Memory B cell (primary cell): ENCODE measurements around the gene IL17RE.

Source experiments
- ATAC-seq: fragments of 150-1000 bp; cut with Tn5 transposase; 2 replicates; pipeline ENCODE4 v1.10.0; 2021; ENCODE audit warnings: low read depth, mild to moderate bottlenecking, moderate library complexity
- DNase-seq, 2 donors: peaks; one replicate each; pipeline ENCODE4 v3.0.0; 2022; ENCODE audit warnings: low spot score in 2 of 2
- H3K27ac Mint-ChIP-seq: one replicate; pipeline ENCODE4 v1.8.0; 2022; ENCODE audit warnings: mild to moderate bottlenecking, moderate library complexity, mixed read lengths
- H3K27me3 Mint-ChIP-seq: one replicate; pipeline ENCODE4 v1.8.0; 2022; ENCODE audit warnings: mixed read lengths
- H3K36me3 Mint-ChIP-seq: one replicate; pipeline ENCODE4 v1.8.0; 2022; ENCODE audit warnings: mild to moderate bottlenecking, mixed read lengths
- H3K4me1 Mint-ChIP-seq: one replicate; pipeline ENCODE4 v1.8.0; 2022; ENCODE audit warnings: mixed read lengths
- H3K4me3 Mint-ChIP-seq: one replicate; pipeline ENCODE4 v1.8.0; 2022; ENCODE audit warnings: mild to moderate bottlenecking, moderate library complexity, mixed read lengths
- H3K9me3 Mint-ChIP-seq: one replicate; pipeline ENCODE4 v1.8.0; 2022; ENCODE audit warnings: mixed read lengths

The IL17RE gene

GRCh38 chr3:9955611-9956352, 53.1 kb downstream of the IL17RE start:
- no peak for ATAC-seq
- Mint-ChIP-seq H3K9me3 (no peaks in the 10 kb centered on the region), H3K27ac (no peak overlapping the region), H3K4me3 (no peak overlapping the region), H3K27me3 (no peaks in the 10 kb centered on the region), H3K4me1 (peaks cover 10% of the 10 kb centered on the region), H3K36me3 (peaks cover 1% of the 10 kb centered on the region)
- DNase-seq = no peak

DNA sequence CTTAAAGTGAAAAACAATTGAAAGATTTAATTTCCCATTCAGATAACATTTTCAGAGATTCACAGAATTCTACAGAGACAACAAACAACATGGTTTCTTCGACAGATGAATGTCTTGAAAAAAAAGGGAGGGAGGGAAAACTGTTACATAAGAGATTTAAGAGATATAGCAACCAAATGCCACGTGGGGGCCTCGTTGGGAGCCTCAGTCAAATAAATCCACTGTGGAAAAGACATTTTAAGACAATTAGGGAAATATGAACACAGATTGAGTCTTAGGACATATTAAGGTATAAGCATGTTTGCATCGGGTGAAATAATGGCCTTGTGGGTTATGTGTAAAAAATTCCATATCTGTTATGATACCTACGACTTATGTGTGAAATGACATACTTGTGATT, 54.6 kb downstream of the IL17RE start:
- DNase-seq (no peak), ATAC-seq (no peak)
- Mint-ChIP-seq H3K36me3 (peaks cover 7% of the 10 kb centered on the region), H3K9me3 (no peaks in the 10 kb centered on the region), H3K4me3 (no peak overlapping the region), H3K27ac (no peak overlapping the region), H3K4me1 (peaks cover 2% of the 10 kb centered on the region), H3K27me3 (no peaks in the 10 kb centered on the region)

- Mint-ChIP-seq H3K4me3 (no peak overlapping the region), H3K36me3 (peaks cover 27% of the 10 kb centered on the region), H3K9me3 (no peaks in the 10 kb centered on the region), H3K27ac (no peak overlapping the region), H3K4me1 (no peaks in the 10 kb centered on the region), H3K27me3 (no peaks in the 10 kb centered on the region)
- ATAC-seq (no peak), DNase-seq (no peak)
Measured at GRCh38 chr3:9965200-9965875, 62.7 kb downstream of the IL17RE start.
